T47D (cell line): ENCODE measurements around the gene TAS2R16.
"Not testable (repeated sequence)": the region's sequence is repeated elsewhere in the genome, so short reads cannot be mapped to it uniquely, and the experiment has no call there.

Source experiments
- DNase-seq, 2 experiments: peaks; one replicate each; pipeline versions ENCODE4 v3.0.0 to v3.0.0-alpha.2; 2011 to 2012; ENCODE audit warnings: low read depth in 1 of 2, low spot score in 1 of 2
- JUND ChIP-seq: IDR thresholded peaks from 2 replicates; pipeline ENCODE4 v1.6.1; 2012; ENCODE audit warnings: low read depth
- in situ Hi-C: cut with HindIII; loops from 2 replicates; pipeline ENCODE4 v1.10.0; 2016; ENCODE audit warnings: low sequenced_read_pairs, low pct_unique_long_range_greater_than_20kb

The TAS2R16 gene

DNA sequence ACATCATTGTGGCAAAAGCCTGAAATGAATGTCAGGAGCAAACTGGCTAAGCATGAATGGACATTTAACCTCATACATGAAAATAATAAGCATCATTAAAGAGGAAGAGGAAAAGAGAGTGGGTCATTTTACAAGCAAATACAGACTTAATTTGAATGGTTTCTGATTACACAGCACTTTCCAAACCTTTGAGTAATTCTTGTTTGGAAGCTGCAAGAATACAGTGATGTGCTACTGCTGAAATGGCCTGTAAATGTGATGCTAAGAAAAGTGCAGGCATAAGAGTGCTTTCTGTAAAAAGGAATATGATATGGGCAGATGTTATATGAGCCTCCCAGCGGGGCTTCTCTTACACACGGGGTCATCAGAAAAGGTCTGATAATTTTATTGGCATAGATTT is 30.2 kb downstream of the TAS2R16 start:
- in situ Hi-C loops, result no loop called here
- no peak for DNase-seq
- no peak for TF ChIP-seq JUND

DNA sequence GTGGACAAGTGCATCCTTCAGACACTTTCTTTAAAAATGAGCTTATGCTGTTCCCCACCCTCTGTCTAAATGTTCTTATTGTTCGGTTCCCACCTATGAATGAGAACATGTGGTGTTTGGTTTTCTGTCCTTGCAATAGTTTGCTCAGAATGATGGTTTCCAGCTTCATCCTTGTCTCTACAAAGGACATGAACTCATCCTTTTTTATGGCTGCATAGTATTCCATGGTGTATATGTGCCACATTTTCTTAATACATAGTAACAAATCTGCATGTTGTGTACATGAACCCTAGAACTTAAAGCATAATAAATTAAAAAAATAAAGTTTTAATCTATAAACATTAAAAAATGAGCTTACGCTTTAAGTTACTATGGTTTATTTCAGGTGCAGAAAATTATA is 41.8 kb downstream of the TAS2R16 start:
- DNase-seq, in situ Hi-C loops: not testable (repeated sequence)

- DNase-seq, result no peak
- in situ Hi-C loops, result no loop called here
- TF ChIP-seq JUND, result no peak
These were observed 44.5 kb downstream of the TAS2R16 start for GRCh38 chr7:122951006-122951405.

GRCh38 chr7:122949186-122949585 is 46.3 kb downstream of the TAS2R16 start:
- no peak for DNase-seq
- no peak for TF ChIP-seq JUND
- in situ Hi-C loops, result no loop called here
